Activated T-helper 1 cell treated with anti-CD3 and anti-CD28 coated beads, Interleukin-12 subunit alpha, Interleukin-12 subunit beta, Interleukin-2, Interleukin-4 antibody, amounts not matched to agents 30 ng/mL and 10 ng/mL and 1 ng/mL, durations not matched to agents 14 hours and 24 hours and 36 hours (primary cell): ENCODE measurements around the gene CYSRT1. TPM values are rescaled to one million over a fixed set of nuclear protein-coding genes. Genes with fewer than 3 reads are reported as not detected.

Source experiments
- DNase-seq: peaks from one replicate; pipeline ENCODE4 v3.0.0; 2021; ENCODE audit warnings: low spot score
- H3K27ac Mint-ChIP-seq: one replicate; pipeline ENCODE4 v1.8.0; 2021; ENCODE audit warnings: mild to moderate bottlenecking, mixed read lengths
- H3K27me3 Mint-ChIP-seq: one replicate; pipeline ENCODE4 v1.8.0; 2022; ENCODE audit warnings: mild to moderate bottlenecking, moderate library complexity, mixed read lengths; ENCODE audit not compliant: insufficient read depth
- H3K36me3 Mint-ChIP-seq: one replicate; pipeline ENCODE4 v1.8.0; 2021; ENCODE audit warnings: low read depth, mixed read lengths
- H3K4me1 Mint-ChIP-seq: one replicate; pipeline ENCODE4 v1.8.0; 2021; ENCODE audit warnings: low read depth, mixed read lengths
- H3K4me3 Mint-ChIP-seq: one replicate; pipeline ENCODE4 v1.8.0; 2021; ENCODE audit warnings: mild to moderate bottlenecking, moderate library complexity, mixed read lengths
- H3K9me3 Mint-ChIP-seq: one replicate; pipeline ENCODE4 v1.8.0; 2021; ENCODE audit warnings: mixed read lengths
- intact Hi-C: fragments of 100-400 bp; cut with micrococcal nuclease; formaldehyde crosslinking; loops from one replicate; pipeline ENCODE4 v1.15.1; 2024
- total RNA-seq: library from RNA; stranded (reverse); gene quantifications from 2 replicates; pipeline ENCODE4 v1.2.3, GENCODE V29; 2022

Gene CYSRT1, protein sequence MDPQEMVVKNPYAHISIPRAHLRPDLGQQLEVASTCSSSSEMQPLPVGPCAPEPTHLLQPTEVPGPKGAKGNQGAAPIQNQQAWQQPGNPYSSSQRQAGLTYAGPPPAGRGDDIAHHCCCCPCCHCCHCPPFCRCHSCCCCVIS
- total RNA-seq = 0.49 and 0.60 TPM in 2 replicates

DNA sequence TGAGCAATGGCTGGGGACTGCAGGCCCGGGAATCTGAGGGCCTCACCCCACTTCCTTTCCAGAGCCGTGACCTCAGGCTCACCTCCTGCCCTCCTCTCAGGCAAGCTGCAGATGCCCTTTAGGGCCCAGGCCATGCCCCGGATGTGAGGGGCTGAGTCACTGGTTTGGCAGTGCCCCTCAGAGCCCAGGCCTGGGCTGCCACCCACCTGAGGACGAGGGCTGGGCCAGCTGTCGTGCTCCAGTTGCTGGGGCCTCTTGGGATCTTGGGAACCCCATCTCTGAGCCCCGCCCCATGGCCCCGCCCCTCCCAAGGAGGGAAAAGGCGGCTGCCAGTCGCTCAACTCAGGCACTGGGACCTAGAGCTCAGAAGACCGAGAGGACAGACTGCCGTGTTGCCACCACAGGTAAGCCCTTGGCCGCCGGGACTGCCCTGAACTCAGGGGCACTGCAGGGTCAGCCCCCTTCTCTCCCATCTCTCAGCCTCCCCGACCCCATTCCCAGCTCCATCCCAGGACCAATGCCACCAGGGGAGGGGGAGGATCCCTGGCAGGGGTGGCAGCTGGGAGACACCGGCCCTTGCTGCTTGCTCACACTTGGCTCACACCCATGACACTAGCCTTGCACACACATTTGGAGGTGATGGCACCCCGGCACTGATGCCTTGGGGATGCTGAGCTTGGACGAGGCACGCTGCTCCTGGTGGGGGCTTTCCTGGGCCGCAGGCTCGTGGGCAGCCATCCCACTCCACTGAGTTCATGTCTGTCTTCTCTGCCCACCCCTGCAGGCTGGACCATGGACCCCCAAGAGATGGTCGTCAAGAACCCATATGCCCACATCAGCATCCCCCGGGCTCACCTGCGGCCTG is at the start of gene CYSRT1:
CYSRT1 (plus strand) TSS at position 345 of the 865 bp plus-strand sequence; CDS start at position 793, 448 bp downstream.
- H3K4me1 Mint-ChIP-seq = peaks cover 5% of the 10 kb centered on the region
- DNase-seq = peak; percentile 19
- intact Hi-C loops = loop anchor here (5.0 kb wide), 1 partner anchor 198 kb away; the partner anchor contains the start of gene ABCA2
- peak within 1 kb of the TSS; percentile 67 for H3K27ac Mint-ChIP-seq
- H3K9me3 Mint-ChIP-seq = no peaks in the 10 kb centered on the region
- H3K4me3 Mint-ChIP-seq = peak within 1 kb of the TSS; percentile 84
- no peaks in the 10 kb centered on the region for H3K27me3 Mint-ChIP-seq
- no peaks in the 10 kb centered on the region for H3K36me3 Mint-ChIP-seq

GRCh38 chr9:137175345-137175961 is 49.5 kb upstream of the CYSRT1 start:
- Mint-ChIP-seq H3K4me3 (no peak overlapping the region), H3K36me3 (peaks cover 3% of the 10 kb centered on the region), H3K27me3 (peaks cover 16% of the 10 kb centered on the region), H3K27ac (no peak overlapping the region), H3K4me1 (no peaks in the 10 kb centered on the region), H3K9me3 (no peaks in the 10 kb centered on the region)
- DNase-seq = no peak
- intact Hi-C loops = no loop called here

GRCh38 chr9:137176302-137177182 is 48.4 kb upstream of the CYSRT1 start:
- peaks cover 3% of the 10 kb centered on the region for H3K36me3 Mint-ChIP-seq
- H3K4me1 Mint-ChIP-seq = no peaks in the 10 kb centered on the region
- no peak for DNase-seq
- no peak overlapping the region for H3K27ac Mint-ChIP-seq
- no peak overlapping the region for H3K4me3 Mint-ChIP-seq
- H3K27me3 Mint-ChIP-seq = peaks cover 11% of the 10 kb centered on the region
- intact Hi-C loops = no loop called here
- H3K9me3 Mint-ChIP-seq = no peaks in the 10 kb centered on the region

GRCh38 chr9:137178201-137178938 is 46.6 kb upstream of the CYSRT1 start:
- no peak for DNase-seq
- Mint-ChIP-seq H3K27ac (no peak overlapping the region), H3K4me1 (no peaks in the 10 kb centered on the region), H3K27me3 (peaks cover 4% of the 10 kb centered on the region), H3K4me3 (no peak overlapping the region), H3K36me3 (peaks cover 7% of the 10 kb centered on the region), H3K9me3 (no peaks in the 10 kb centered on the region)
- intact Hi-C loops = no loop called here

DNA sequence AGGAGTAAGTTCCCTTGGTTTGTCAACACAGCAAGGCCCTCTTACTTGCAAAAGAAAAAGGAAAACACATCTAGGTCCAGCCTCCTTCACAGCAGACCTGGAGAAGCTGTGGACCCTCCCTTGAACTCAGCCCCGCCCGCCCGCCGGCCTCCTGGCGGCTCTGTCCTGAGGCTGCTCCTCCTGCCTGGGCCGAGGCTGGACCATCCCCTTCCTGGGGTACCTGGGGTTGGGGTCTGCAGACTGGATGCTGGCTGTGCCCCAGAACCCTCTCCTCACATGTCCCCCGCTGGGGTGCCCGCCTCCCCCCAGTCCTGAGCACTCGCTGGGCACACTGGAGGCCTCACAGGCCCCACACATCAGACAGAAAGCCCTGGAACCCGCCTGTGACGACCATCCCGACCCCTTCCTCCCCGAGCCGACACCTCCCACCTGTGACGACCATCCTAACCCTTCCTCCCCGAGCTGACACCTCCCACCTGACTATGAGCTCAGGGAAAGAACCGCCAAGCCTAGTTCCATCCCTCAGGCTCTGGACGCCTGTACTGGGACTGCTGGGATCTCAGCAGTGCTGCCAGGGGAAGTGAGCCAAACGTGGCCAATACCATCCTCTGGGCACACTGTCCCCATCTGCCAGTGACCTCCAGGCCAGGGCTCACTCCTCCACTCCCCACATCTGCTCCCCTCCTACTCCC is 45.9 kb upstream of the CYSRT1 start:
- H3K27ac Mint-ChIP-seq = no peak overlapping the region
- intact Hi-C loops = no loop called here
- no peak for DNase-seq

GRCh38 chr9:137179761-137180160 is 45.2 kb upstream of the CYSRT1 start:
- Mint-ChIP-seq H3K36me3 (peaks cover 14% of the 10 kb centered on the region), H3K27me3 (no peaks in the 10 kb centered on the region), H3K4me3 (no peak overlapping the region), H3K9me3 (no peaks in the 10 kb centered on the region), H3K27ac (no peak overlapping the region), H3K4me1 (no peaks in the 10 kb centered on the region)
- DNase-seq = no peak
- intact Hi-C loops = no loop called here

More for the DNA sequence above, 45.9 kb upstream of the CYSRT1 start:
- H3K4me1 Mint-ChIP-seq = no peaks in the 10 kb centered on the region
- no peak overlapping the region for H3K4me3 Mint-ChIP-seq
- H3K9me3 Mint-ChIP-seq = no peaks in the 10 kb centered on the region
- peaks cover 9% of the 10 kb centered on the region for H3K36me3 Mint-ChIP-seq
- H3K27me3 Mint-ChIP-seq = no peaks in the 10 kb centered on the region

DNA sequence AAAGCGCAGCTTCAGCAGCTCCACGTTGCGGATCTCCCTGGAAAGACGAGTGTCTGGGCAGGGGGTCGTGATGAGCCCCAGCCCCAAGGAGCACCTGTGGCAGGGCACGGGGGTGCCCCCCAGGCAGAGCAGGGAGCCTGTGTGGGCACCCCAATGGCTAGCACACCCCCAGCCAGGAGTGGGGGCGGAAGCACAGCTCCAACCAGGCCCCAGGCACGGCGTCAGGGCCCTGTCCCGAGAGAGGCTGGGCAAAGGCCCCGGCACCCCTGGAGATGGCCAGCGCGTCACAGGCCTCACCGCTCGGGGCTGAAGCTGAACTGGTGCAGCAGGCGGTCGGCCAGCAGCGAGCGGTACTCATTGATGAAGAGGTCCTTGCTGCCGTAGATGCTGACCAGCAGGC is 44.5 kb upstream of the CYSRT1 start:
- H3K36me3 Mint-ChIP-seq = peaks cover 14% of the 10 kb centered on the region
- no peaks in the 10 kb centered on the region for H3K9me3 Mint-ChIP-seq
- DNase-seq = no peak
- H3K4me3 Mint-ChIP-seq = no peak overlapping the region
- intact Hi-C loops = no loop called here
- H3K27me3 Mint-ChIP-seq = no peaks in the 10 kb centered on the region
- H3K27ac Mint-ChIP-seq = no peak overlapping the region
- H3K4me1 Mint-ChIP-seq = no peaks in the 10 kb centered on the region

DNA sequence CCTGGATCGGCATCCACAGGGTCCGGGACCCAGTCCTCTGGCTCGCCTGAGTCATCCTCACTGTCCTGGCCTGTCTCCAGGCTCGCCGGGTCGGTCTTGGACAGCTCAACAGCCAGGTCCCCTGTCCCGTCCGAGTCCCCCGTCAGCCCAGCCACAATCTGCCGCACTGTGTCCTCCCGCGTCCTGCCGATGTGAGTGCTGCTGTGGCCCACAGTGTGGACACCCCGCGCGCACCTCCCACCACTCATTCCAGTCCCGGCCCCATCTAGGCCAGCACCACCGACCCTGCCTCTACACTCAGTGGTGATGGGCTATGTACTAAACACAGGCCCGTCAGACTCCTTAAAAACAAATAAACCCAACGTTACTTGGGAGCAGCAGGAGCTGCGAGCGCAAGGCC is 43.3 kb upstream of the CYSRT1 start:
- peaks cover 11% of the 10 kb centered on the region for H3K36me3 Mint-ChIP-seq
- intact Hi-C loops = no loop called here
- H3K4me3 Mint-ChIP-seq = no peak overlapping the region
- no peaks in the 10 kb centered on the region for H3K9me3 Mint-ChIP-seq
- H3K27me3 Mint-ChIP-seq = no peaks in the 10 kb centered on the region
- peaks cover 5% of the 10 kb centered on the region for H3K4me1 Mint-ChIP-seq
- DNase-seq = no peak
- H3K27ac Mint-ChIP-seq = no peak overlapping the region

- intact Hi-C loops = no loop called here
- Mint-ChIP-seq H3K9me3 (no peaks in the 10 kb centered on the region), H3K27me3 (peaks cover 4% of the 10 kb centered on the region), H3K27ac (no peak overlapping the region), H3K36me3 (peaks cover 11% of the 10 kb centered on the region), H3K4me1 (peaks cover 16% of the 10 kb centered on the region), H3K4me3 (no peak overlapping the region)
- DNase-seq = no peak
Measured at GRCh38 chr9:137182836-137183235, 42.1 kb upstream of the CYSRT1 start.

DNA sequence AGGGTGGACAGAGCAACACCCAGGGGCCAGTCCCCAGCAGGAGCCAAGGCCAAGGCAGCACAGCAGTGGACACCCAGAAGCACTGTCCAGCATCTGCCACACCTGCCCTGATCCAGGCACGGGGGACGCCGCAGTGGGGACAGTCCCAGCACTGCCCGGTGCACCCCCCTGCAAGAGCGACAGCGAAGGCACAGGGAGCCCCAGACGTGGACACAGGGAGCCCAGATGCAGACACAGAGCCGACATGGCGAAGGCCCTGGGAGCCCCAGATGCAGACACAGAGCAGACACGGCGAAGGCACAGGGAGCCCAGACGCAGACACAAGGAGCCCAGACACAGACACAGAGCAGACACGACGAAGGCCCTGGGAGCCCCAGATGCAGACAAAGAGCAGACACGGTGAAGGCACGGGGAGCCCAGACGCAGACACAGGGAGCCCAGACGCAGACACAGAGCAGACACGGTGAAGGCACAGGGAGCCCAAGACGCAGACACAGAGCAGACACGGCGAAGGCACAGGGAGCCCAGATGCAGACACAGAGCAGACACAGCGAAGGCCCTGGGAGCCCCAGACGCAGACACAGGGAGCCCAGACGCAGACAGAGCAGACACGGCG is 40.9 kb upstream of the CYSRT1 start:
- Mint-ChIP-seq H3K9me3 (no peaks in the 10 kb centered on the region), H3K4me3 (no peak overlapping the region), H3K27ac (no peak overlapping the region), H3K4me1 (peaks cover 18% of the 10 kb centered on the region), H3K36me3 (peaks cover 13% of the 10 kb centered on the region), H3K27me3 (peaks cover 4% of the 10 kb centered on the region)
- intact Hi-C loops = no loop called here
- no peak for DNase-seq

- Mint-ChIP-seq H3K27ac (no peak overlapping the region), H3K27me3 (peaks cover 4% of the 10 kb centered on the region), H3K4me3 (no peak overlapping the region), H3K36me3 (peaks cover 14% of the 10 kb centered on the region), H3K9me3 (no peaks in the 10 kb centered on the region), H3K4me1 (peaks cover 24% of the 10 kb centered on the region)
- DNase-seq = no peak
- intact Hi-C loops = no loop called here
Measured at GRCh38 chr9:137184881-137185660, 39.9 kb upstream of the CYSRT1 start.
